T-cell (primary cell): ENCODE results near the gene AMZ2. TPM values are rescaled to one million over a fixed set of nuclear protein-coding genes. Genes with fewer than 3 reads are reported as not detected.

Experiments used
- ATAC-seq, 4 experiments: fragments of 200-7000 bp in 3 of 4; fragments of 150-1000 bp in 1 of 4; cut with Tn5 transposase; replicated peaks in 1 of 4; 1 replicate in 3 of 4; 2 replicates in 1 of 4; pipeline ENCODE4 v1.10.0; 2021; ENCODE audit warnings: moderate library complexity in 3 of 4, mild to moderate bottlenecking in 2 of 4, moderate number of reproducible peaks in 1 of 4
- CTCF ChIA-PET, 2 donors: fragments of 300-600 bp; sonication (Branson Sonifier 250); formaldehyde crosslinking; loops; one replicate each; lab custom pipeline; 2022; ENCODE audit warnings: antibody characterized with exemption in 2 of 2; lab: Charles Lee
- POLR2A ChIA-PET, 2 donors: fragments of 300-600 bp; sonication (Branson Sonifier 250); formaldehyde crosslinking; loops; one replicate each; lab custom pipeline; 2022; ENCODE audit warnings: antibody characterized with exemption in 2 of 2; lab: Charles Lee
- DNase-seq, 35 experiments: peaks; one replicate each; pipeline versions ENCODE4 v3.0.0 to v3.0.0-alpha.2; 2013 to 2023
- H3K27ac ChIP-seq: one replicate; pipeline ENCODE4 v1.5.1; 2013; ENCODE audit warnings: low read length
- H3K27me3 ChIP-seq, 2 experiments: replicated peaks in 1 of 2; 1 replicate in 1 of 2; 2 replicates in 1 of 2; pipeline versions ENCODE4 v1.6.1 to v1.7.0; 2013; ENCODE audit warnings: low read length in 1 of 2, mixed read lengths in 1 of 2; ENCODE audit not compliant: control insufficient read depth in 2 of 2, insufficient read depth in 2 of 2; ENCODE audit errors: extremely low read depth in 1 of 2
- H3K36me3 ChIP-seq, 2 donors: 1 replicate in 1 of 2; 2 replicates in 1 of 2; pipeline versions ENCODE4 v1.6.1 to v1.7.0; 2013; ENCODE audit warnings: low read length in 1 of 2; ENCODE audit not compliant: control insufficient read depth in 2 of 2, insufficient read depth in 1 of 2; ENCODE audit errors: extremely low read depth in 1 of 2
- H3K4me1 ChIP-seq, 2 experiments: 1 replicate in 1 of 2; 2 replicates in 1 of 2; pipeline versions ENCODE4 v1.6.1 to v1.7.0; 2013; ENCODE audit warnings: low read length in 2 of 2, mixed read lengths in 1 of 2; ENCODE audit not compliant: insufficient read depth in 2 of 2, control insufficient read depth in 1 of 2; ENCODE audit errors: extremely low read depth in 1 of 2
- H3K4me3 ChIP-seq, 2 donors: 1 replicate in 1 of 2; 2 replicates in 1 of 2; pipeline versions ENCODE4 v1.5.1 to v1.7.0; 2013; ENCODE audit warnings: mild to moderate bottlenecking in 2 of 2, low read length in 1 of 2, moderate library complexity in 1 of 2; ENCODE audit not compliant: control insufficient read depth in 1 of 2; ENCODE audit errors: extremely low read depth in 1 of 2
- H3K9me3 ChIP-seq: 2 replicates; pipeline ENCODE4 v1.7.0; 2013
- H3K27ac Mint-ChIP-seq, 2 donors: one replicate each; pipeline ENCODE4 v1.8.0; 2020 to 2021; ENCODE audit warnings: mild to moderate bottlenecking in 2 of 2, mixed read lengths in 2 of 2
- H3K27me3 Mint-ChIP-seq, 2 donors: one replicate each; pipeline ENCODE4 v1.8.0; 2021 to 2022; ENCODE audit warnings: mixed read lengths in 2 of 2
- H3K36me3 Mint-ChIP-seq: one replicate; pipeline ENCODE4 v1.8.0; 2021; ENCODE audit warnings: mixed read lengths
- H3K4me1 Mint-ChIP-seq, 3 donors: one replicate each; pipeline ENCODE4 v1.8.0; 2020 to 2022; ENCODE audit warnings: mixed read lengths in 3 of 3, mild to moderate bottlenecking in 1 of 3
- H3K4me3 Mint-ChIP-seq, 3 donors: one replicate each; pipeline ENCODE4 v1.8.0; 2020 to 2022; ENCODE audit warnings: mild to moderate bottlenecking in 3 of 3, mixed read lengths in 3 of 3, moderate library complexity in 3 of 3
- H3K9me3 Mint-ChIP-seq, 3 donors: one replicate each; pipeline ENCODE4 v1.8.0; 2020 to 2022; ENCODE audit warnings: mixed read lengths in 3 of 3
- WGBS: methylation state at CpG from one replicate; pipeline ENCODE4 v1.1.5; 2013; ENCODE audit warnings: missing lambda C conversion rate; ENCODE audit not compliant: insufficient coverage; 5-methylcytosine and 5-hydroxymethylcytosine counted together
- total RNA-seq, 35 experiments: library from RNA in 6 of 35; stranded (reverse) in 6 of 35; fragments of 120-200 nt in 1 of 35; gene quantifications; one replicate each; pipeline versions ENCODE4 v1.2.1 to v1.2.4 and lab custom pipeline; 2013 to 2026

AMZ2 gene
- total RNA-seq, 5 donors from 2014 or later (not counting 1 experiment from before 2014, with no cell fraction given), result 50.9 to 81.8 (median 60.5) TPM

DNA sequence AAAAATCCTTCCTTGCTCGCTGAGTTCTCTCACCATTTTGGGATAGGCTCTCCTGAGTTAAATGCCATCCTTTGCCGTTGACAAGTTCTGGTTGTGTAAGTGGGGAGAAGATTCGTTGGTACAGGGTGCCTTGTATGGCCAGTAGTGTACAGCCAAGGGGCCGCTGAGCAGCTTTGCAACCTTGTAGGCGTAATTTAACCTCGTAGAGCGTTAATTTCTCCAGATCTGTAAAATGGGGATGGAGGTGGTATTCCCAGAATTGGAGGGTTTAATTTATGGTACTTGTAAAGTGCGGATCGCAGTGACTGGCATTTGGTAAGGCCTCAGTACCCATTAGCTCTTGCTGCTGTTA is 44.8 kb downstream of the AMZ2 start:
- Histone ChIP-seq H3K36me3 (no peaks in the 10 kb centered on the region), H3K4me3 (peak overlapping the region; percentile 62 to 66), H3K9me3 (no peaks in the 10 kb centered on the region), H3K4me1 (peaks cover 33 to 84% of the 10 kb centered on the region in 2 experiments), H3K27ac (peak overlapping the region; percentile 88), H3K27me3 (no peaks in the 10 kb centered on the region)
- Mint-ChIP-seq H3K27ac (peak overlapping the region; percentile 92), H3K27me3 (no peaks in the 10 kb centered on the region), H3K9me3 (no peaks in the 10 kb centered on the region), H3K36me3 (no peaks in the 10 kb centered on the region), H3K4me1 (peaks cover 63 to 77% (median 69%) of the 10 kb centered on the region in 3 donors), H3K4me3 (peak overlapping the region; percentile 78 to 99 (median 83))
- 42% methylated on average over 4 of the region's 9 CpGs for WGBS
- DNase-seq, result no peak
- CTCF ChIA-PET, result interaction anchor here in 1 of 2 donors (0.6 kb wide), 1 partner anchor 30 kb away, joined by 4 read pairs; no protein-coding TSS in a partner anchor
- ATAC-seq, result no peak
- POLR2A ChIA-PET, result interaction anchor here in 1 of 2 donors (1.1 kb wide), 1 partner anchor 54 kb away, joined by 3 read pairs; no protein-coding TSS in a partner anchor

GRCh38 chr17:68293490-68294195 is 45.8 kb downstream of the AMZ2 start:
- POLR2A ChIA-PET, result interaction anchor here in 1 of 2 donors (1.1 kb wide), 1 partner anchor 53 kb away, joined by 3 read pairs; no protein-coding TSS in a partner anchor
- H3K9me3 ChIP-seq, result no peaks in the 10 kb centered on the region
- Mint-ChIP-seq H3K27me3 (no peaks in the 10 kb centered on the region), H3K36me3 (no peaks in the 10 kb centered on the region), H3K27ac (peak overlapping the region in 1 of 2 donors; percentile 67), H3K9me3 (no peaks in the 10 kb centered on the region), H3K4me1 (peaks cover 63 to 78% (median 68%) of the 10 kb centered on the region in 3 donors), H3K4me3 (no peak overlapping the region)
- CTCF ChIA-PET, result interaction anchor here in 1 of 2 donors (0.6 kb wide), 1 partner anchor 31 kb away, joined by 4 read pairs; no protein-coding TSS in a partner anchor
- no peak overlapping the region for H3K27ac ChIP-seq
- H3K36me3 ChIP-seq, result no peaks in the 10 kb centered on the region
- peaks cover 38 to 84% of the 10 kb centered on the region in 2 experiments for H3K4me1 ChIP-seq
- ATAC-seq, result no peak
- H3K27me3 ChIP-seq, result no peaks in the 10 kb centered on the region
- no peak for DNase-seq
- WGBS, result 98% methylated on average over 4 of the region's 6 CpGs
- no peak overlapping the region for H3K4me3 ChIP-seq

DNA sequence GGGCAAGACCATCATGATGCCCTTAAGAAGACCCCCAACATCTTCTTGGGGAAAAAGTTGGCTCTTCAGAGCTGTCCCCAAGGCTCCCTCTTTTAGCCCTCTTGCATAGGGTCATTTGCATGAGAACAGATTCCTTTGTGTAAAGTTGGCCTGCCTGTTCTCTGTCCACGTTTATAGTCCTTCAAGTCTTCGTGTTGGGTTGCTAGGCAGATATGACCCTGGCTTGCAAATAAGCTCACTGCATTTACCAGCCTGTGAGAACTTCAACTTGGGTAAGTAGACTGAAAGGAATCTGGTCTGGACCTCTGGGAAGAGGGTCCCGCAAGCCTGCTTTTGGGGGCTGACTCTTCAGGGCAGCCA is 46.3 kb downstream of the AMZ2 start:
- ATAC-seq, result no peak
- Mint-ChIP-seq H3K4me1 (peaks cover 63 to 75% (median 65%) of the 10 kb centered on the region in 3 donors), H3K9me3 (no peaks in the 10 kb centered on the region), H3K36me3 (no peaks in the 10 kb centered on the region), H3K4me3 (no peak overlapping the region), H3K27ac (peak overlapping the region in 1 of 2 donors; percentile 67), H3K27me3 (no peaks in the 10 kb centered on the region)
- ChIA-PET CTCF (no interaction called here), POLR2A (no interaction called here)
- 100% methylated on average over 2 of the region's 3 CpGs for WGBS
- H3K4me3 ChIP-seq, result no peak overlapping the region
- H3K9me3 ChIP-seq, result no peaks in the 10 kb centered on the region
- no peaks in the 10 kb centered on the region for H3K36me3 ChIP-seq
- H3K27ac ChIP-seq, result no peak overlapping the region
- no peak for DNase-seq
- H3K4me1 ChIP-seq, result peaks cover 40 to 79% of the 10 kb centered on the region in 2 experiments
- no peaks in the 10 kb centered on the region for H3K27me3 ChIP-seq

- ChIA-PET POLR2A (no interaction called here), CTCF (no interaction called here)
- Mint-ChIP-seq H3K4me3 (peak overlapping the region in 1 of 3 donors; percentile 29), H3K36me3 (no peaks in the 10 kb centered on the region), H3K27me3 (no peaks in the 10 kb centered on the region), H3K4me1 (peaks cover 63 to 75% (median 64%) of the 10 kb centered on the region in 3 donors), H3K27ac (peak overlapping the region; percentile 29 to 87), H3K9me3 (no peaks in the 10 kb centered on the region)
- WGBS, result 92% methylated on average over 2 of the region's 4 CpGs
- no peaks in the 10 kb centered on the region for H3K27me3 ChIP-seq
- H3K9me3 ChIP-seq, result no peaks in the 10 kb centered on the region
- H3K36me3 ChIP-seq, result no peaks in the 10 kb centered on the region
- H3K27ac ChIP-seq, result no peak overlapping the region
- DNase-seq, result no peak
- ATAC-seq, result no peak
- no peak overlapping the region for H3K4me3 ChIP-seq
- H3K4me1 ChIP-seq, result peaks cover 36 to 75% of the 10 kb centered on the region in 2 experiments
Measured at GRCh38 chr17:68294617-68295016, 46.8 kb downstream of the AMZ2 start.

GRCh38 chr17:68295086-68295485 is 47.2 kb downstream of the AMZ2 start:
- Histone ChIP-seq H3K27me3 (no peaks in the 10 kb centered on the region), H3K27ac (no peak overlapping the region), H3K9me3 (no peaks in the 10 kb centered on the region), H3K4me1 (peaks cover 32 to 70% of the 10 kb centered on the region in 2 experiments), H3K36me3 (no peaks in the 10 kb centered on the region), H3K4me3 (no peak overlapping the region)
- Mint-ChIP-seq H3K4me3 (peak overlapping the region in 1 of 3 donors; percentile 29), H3K27me3 (no peaks in the 10 kb centered on the region), H3K9me3 (no peaks in the 10 kb centered on the region), H3K27ac (peak overlapping the region; percentile 29 to 87), H3K4me1 (peaks cover 58 to 73% (median 63%) of the 10 kb centered on the region in 3 donors), H3K36me3 (no peaks in the 10 kb centered on the region)
- POLR2A ChIA-PET, result no interaction called here
- WGBS, result 100% methylated on average over 2 of the region's 7 CpGs
- CTCF ChIA-PET, result no interaction called here
- ATAC-seq (no peak), DNase-seq (no peak)

GRCh38 chr17:68296217-68297191 is 48.7 kb downstream of the AMZ2 start:
- H3K4me3 Mint-ChIP-seq, result peak overlapping the region; percentile 47 to 66 (median 48)
- peaks cover 55 to 73% (median 63%) of the 10 kb centered on the region in 3 donors for H3K4me1 Mint-ChIP-seq
- ATAC-seq, result peak; percentile 52 to 64 (median 61)
- H3K27ac Mint-ChIP-seq, result peak overlapping the region; percentile 88 to 89
- Histone ChIP-seq H3K4me1 (peaks cover 29 to 63% of the 10 kb centered on the region in 2 experiments), H3K36me3 (no peaks in the 10 kb centered on the region), H3K27me3 (no peaks in the 10 kb centered on the region), H3K27ac (peak overlapping the region; percentile 60), H3K9me3 (no peaks in the 10 kb centered on the region), H3K4me3 (peak overlapping the region; percentile 35 to 39)
- H3K9me3 Mint-ChIP-seq, result no peaks in the 10 kb centered on the region
- POLR2A ChIA-PET, result interaction anchor here in 1 of 2 donors (0.7 kb wide), 1 partner anchor 49 kb away, joined by 6 read pairs; no protein-coding TSS in a partner anchor
- H3K27me3 Mint-ChIP-seq, result no peaks in the 10 kb centered on the region
- 25% methylated on average over 6 of the region's 18 CpGs for WGBS
- CTCF ChIA-PET, result interaction anchor here (0.5 to 1.5 kb wide), 5 partner anchors 10 to 135 kb away, joined by 3 to 5 read pairs (median 4); no protein-coding TSS in a partner anchor
- H3K36me3 Mint-ChIP-seq, result no peaks in the 10 kb centered on the region
- peak in 34 of 35 experiments; percentile 39 to 89 (median 65) for DNase-seq
